HepG2 (cell line): ENCODE data around the gene DLG4. TPM values are rescaled to one million over a fixed set of nuclear protein-coding genes. Genes with fewer than 3 reads are reported as not detected.

ENCODE experiments used
- HDAC2 ChIP-seq: sonication (generic); formaldehyde crosslinking; IDR thresholded peaks from 2 replicates; pipeline ENCODE4 v1.4.0; 2020; ENCODE audit warnings: missing genetic modification reagents
- HNF4G ChIP-seq, 2 experiments: sonication (generic) in 1 of 2; formaldehyde crosslinking in 1 of 2; IDR thresholded peaks; 2 replicates each; pipeline versions ENCODE4 v1.4.0 to v1.6.1; 2011 to 2020; ENCODE audit warnings: borderline replicate concordance in 2 of 2, low read depth in 2 of 2, mild to moderate bottlenecking in 2 of 2, low read length in 1 of 2, missing genetic modification reagents in 1 of 2, moderate library complexity in 1 of 2
- HOXD1 ChIP-seq: sonication (generic); formaldehyde crosslinking; IDR thresholded peaks from 2 replicates; pipeline ENCODE4 v1.5.0; 2020; ENCODE audit warnings: missing genetic modification reagents
- KDM5A ChIP-seq: fragments of 200-600 bp; sonication (generic); IDR thresholded peaks from 2 replicates; pipeline ENCODE4 v1.7.0; 2018; ENCODE audit warnings: antibody characterized with exemption, mild to moderate bottlenecking, low read length, borderline replicate concordance
- MBNL3 ChIP-seq: fragments of 250-450 bp; sonication (Bioruptor Pico); conservative IDR thresholded peaks from 2 replicates; pipeline ENCODE4 v1.8.0; 2022; ENCODE audit warnings: mild to moderate bottlenecking, inconsistent platforms
- RAD21 ChIP-seq: fragments of 450-650 bp; formaldehyde crosslinking; IDR thresholded peaks from 2 replicates; pipeline ENCODE4 v1.5.0; 2020; ENCODE audit warnings: mild to moderate bottlenecking
- RBAK ChIP-seq: sonication (generic); formaldehyde crosslinking; IDR thresholded peaks from 2 replicates; pipeline ENCODE4 v1.5.1; 2020; ENCODE audit warnings: mild to moderate bottlenecking, missing genetic modification reagents
- RELA ChIP-seq: sonication (generic); formaldehyde crosslinking; IDR thresholded peaks from 2 replicates; pipeline ENCODE4 v1.4.0; 2020; ENCODE audit warnings: missing genetic modification reagents
- SIX4 ChIP-seq: sonication (generic); formaldehyde crosslinking; IDR thresholded peaks from 2 replicates; pipeline ENCODE4 v1.4.0; 2020; ENCODE audit warnings: missing genetic modification reagents
- SKI ChIP-seq: fragments of 450-650 bp; IDR thresholded peaks from one replicate; pipeline ENCODE4 v1.6.1; 2018; ENCODE audit warnings: mild to moderate bottlenecking; ENCODE audit not compliant: partially characterized antibody
- SOX13 ChIP-seq, 3 experiments: fragments of 450-650 bp in 1 of 3; sonication (generic) in 1 of 3; formaldehyde crosslinking in 1 of 3; IDR thresholded peaks in 2 of 3; conservative IDR thresholded peaks in 1 of 3; 2 replicates each; pipeline versions ENCODE4 v1.5.0 to v1.6.1; 2016 to 2020; ENCODE audit warnings: antibody characterized with exemption in 1 of 3, mild to moderate bottlenecking in 1 of 3, missing compliant biosample characterization in 1 of 3, missing genetic modification reagents in 1 of 3, moderate library complexity in 1 of 3
- TBP ChIP-seq: sonication (generic); formaldehyde crosslinking; IDR thresholded peaks from 2 replicates; pipeline ENCODE4 v1.5.0; 2020; ENCODE audit warnings: missing genetic modification reagents
- TBX3 ChIP-seq: fragments of 450-650 bp; IDR thresholded peaks from 2 replicates; pipeline ENCODE4 v1.6.1; 2017; ENCODE audit warnings: antibody characterized with exemption, mild to moderate bottlenecking, inconsistent platforms, borderline replicate concordance
- TOE1 ChIP-seq: sonication (generic); formaldehyde crosslinking; IDR thresholded peaks from 2 replicates; pipeline ENCODE4 v1.4.0; 2020; ENCODE audit warnings: mild to moderate bottlenecking, missing genetic modification reagents
- ZNF570 ChIP-seq: sonication (generic); formaldehyde crosslinking; IDR thresholded peaks from 2 replicates; pipeline ENCODE4 v1.4.0; 2020; ENCODE audit warnings: mild to moderate bottlenecking, missing genetic modification reagents, borderline replicate concordance
- ZNF577 ChIP-seq: sonication (generic); formaldehyde crosslinking; IDR thresholded peaks from 2 replicates; pipeline ENCODE4 v1.4.0; 2020; ENCODE audit warnings: mild to moderate bottlenecking, low read depth, missing genetic modification reagents, borderline replicate concordance
- ZNF674 ChIP-seq: sonication (generic); formaldehyde crosslinking; IDR thresholded peaks from 2 replicates; pipeline ENCODE4 v1.5.0; 2020; ENCODE audit warnings: low read depth, mild to moderate bottlenecking, missing genetic modification reagents
- ZNF772 ChIP-seq: sonication (generic); formaldehyde crosslinking; IDR thresholded peaks from 2 replicates; pipeline ENCODE4 v1.5.0; 2020; ENCODE audit warnings: mild to moderate bottlenecking, missing genetic modification reagents
- polyA plus RNA-seq, 8 experiments: library from polyadenylated mRNA; depleted of rRNA in 3 of 8; stranded (reverse) in 7 of 8; unstranded in 1 of 8; fragments of >200 nt; fragmentation: Illumina TruSeq in 4 of 8; extraction: Trizol in 4 of 8; gene quantifications; 2 replicates each; pipeline versions ENCODE4 v1.2.1 to v1.2.3, GENCODE V29; 2011 to 2016; ENCODE audit warnings: low read depth in 4 of 8, missing spikeins in 1 of 8, mixed read lengths in 1 of 8; ENCODE audit not compliant: insufficient read depth in 1 of 8
- total RNA-seq, 5 experiments: library from RNA; depleted of rRNA; stranded (reverse); fragments of >200 nt; fragmentation: Illumina TruSeq; extraction: Trizol; gene quantifications; 2 replicates each; pipeline ENCODE4 v1.2.3, GENCODE V29; 2016; ENCODE audit warnings: low read depth in 1 of 5
- TF ChIP-seq, protein P1 (sequence below): sonication (generic); formaldehyde crosslinking; IDR thresholded peaks from 2 replicates; pipeline ENCODE4 v1.5.0; 2020; ENCODE audit warnings: mild to moderate bottlenecking, missing genetic modification reagents, moderate library complexity
- TF ChIP-seq, protein P2 (sequence below): IDR thresholded peaks from 2 replicates; pipeline ENCODE4 v1.6.1; 2016; ENCODE audit warnings: missing compliant biosample characterization, missing genetic modification reagents, borderline replicate concordance
- TF ChIP-seq, protein P3 (sequence below): sonication (generic); formaldehyde crosslinking; conservative IDR thresholded peaks from 2 replicates; pipeline ENCODE4 v1.5.0; 2020; ENCODE audit warnings: missing genetic modification reagents
- TF ChIP-seq, protein P4 (sequence below): sonication (generic); formaldehyde crosslinking; IDR thresholded peaks from 2 replicates; pipeline ENCODE4 v1.4.0; 2020; ENCODE audit warnings: mild to moderate bottlenecking, missing genetic modification reagents
- TF ChIP-seq, protein P5 (sequence below): IDR thresholded peaks from 2 replicates; pipeline ENCODE4 v1.6.1; 2016; ENCODE audit warnings: missing compliant biosample characterization, missing genetic modification reagents, borderline replicate concordance

Gene DLG4
- total and polyA plus RNA-seq, 2 of the 13 experiments (the other 11 are each of a cell fraction or from before 2014, with no cell fraction given): 0.71 to 4.3 TPM

DNA sequence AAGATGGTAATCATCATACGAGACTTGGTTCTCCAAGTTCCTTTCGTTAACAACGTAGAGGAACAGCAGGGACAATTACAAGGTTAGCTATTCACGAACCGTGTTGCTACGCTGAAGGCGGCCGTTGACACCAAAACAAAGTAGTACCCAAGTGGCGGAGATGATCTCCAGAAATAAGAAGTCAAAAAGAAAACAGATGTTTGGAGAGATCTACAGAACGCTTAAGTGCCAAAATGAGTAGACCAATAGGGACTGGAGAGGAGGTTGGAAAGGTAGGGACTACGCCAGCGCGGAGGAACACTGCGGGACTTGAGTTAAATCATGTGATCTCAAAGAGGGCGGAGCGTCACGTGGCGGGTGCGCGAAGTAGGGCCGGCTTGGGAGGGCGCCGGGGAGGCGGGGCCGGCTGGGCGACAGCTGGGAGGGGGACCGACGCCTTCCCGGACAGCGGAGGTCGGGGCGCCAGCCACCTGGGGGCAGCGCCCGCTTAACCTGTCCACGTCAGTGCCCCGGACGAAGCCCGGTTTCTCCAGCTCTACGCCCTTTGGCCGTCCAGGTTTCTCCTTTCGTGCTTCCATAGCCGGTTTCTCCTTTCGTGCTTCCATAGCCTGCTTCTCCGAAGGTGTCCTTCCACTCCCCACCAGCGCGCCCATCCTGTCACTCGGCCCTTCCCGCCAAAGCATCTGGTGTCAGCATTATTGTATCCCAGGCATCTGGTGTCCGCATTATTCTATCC lies 23.2 kb upstream of the DLG4 start (continued):
- peak; percentile 73 for TF ChIP-seq SKI
- TF ChIP-seq, protein P1, sequence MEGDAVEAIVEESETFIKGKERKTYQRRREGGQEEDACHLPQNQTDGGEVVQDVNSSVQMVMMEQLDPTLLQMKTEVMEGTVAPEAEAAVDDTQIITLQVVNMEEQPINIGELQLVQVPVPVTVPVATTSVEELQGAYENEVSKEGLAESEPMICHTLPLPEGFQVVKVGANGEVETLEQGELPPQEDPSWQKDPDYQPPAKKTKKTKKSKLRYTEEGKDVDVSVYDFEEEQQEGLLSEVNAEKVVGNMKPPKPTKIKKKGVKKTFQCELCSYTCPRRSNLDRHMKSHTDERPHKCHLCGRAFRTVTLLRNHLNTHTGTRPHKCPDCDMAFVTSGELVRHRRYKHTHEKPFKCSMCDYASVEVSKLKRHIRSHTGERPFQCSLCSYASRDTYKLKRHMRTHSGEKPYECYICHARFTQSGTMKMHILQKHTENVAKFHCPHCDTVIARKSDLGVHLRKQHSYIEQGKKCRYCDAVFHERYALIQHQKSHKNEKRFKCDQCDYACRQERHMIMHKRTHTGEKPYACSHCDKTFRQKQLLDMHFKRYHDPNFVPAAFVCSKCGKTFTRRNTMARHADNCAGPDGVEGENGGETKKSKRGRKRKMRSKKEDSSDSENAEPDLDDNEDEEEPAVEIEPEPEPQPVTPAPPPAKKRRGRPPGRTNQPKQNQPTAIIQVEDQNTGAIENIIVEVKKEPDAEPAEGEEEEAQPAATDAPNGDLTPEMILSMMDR: peak; percentile 64
- TF ChIP-seq, protein P2, sequence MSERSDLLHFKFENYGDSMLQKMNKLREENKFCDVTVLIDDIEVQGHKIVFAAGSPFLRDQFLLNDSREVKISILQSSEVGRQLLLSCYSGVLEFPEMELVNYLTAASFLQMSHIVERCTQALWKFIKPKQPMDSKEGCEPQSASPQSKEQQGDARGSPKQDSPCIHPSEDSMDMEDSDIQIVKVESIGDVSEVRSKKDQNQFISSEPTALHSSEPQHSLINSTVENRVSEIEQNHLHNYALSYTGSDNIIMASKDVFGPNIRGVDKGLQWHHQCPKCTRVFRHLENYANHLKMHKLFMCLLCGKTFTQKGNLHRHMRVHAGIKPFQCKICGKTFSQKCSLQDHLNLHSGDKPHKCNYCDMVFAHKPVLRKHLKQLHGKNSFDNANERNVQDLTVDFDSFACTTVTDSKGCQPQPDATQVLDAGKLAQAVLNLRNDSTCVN (CRISPR knock-in tag): peak; percentile 76; the same call in 1 of the 2 replicates
- no peak; the same call in 1 of the 2 replicates for TF ChIP-seq SIX4 (CRISPR knock-in tag)
- TF ChIP-seq, protein P3, sequence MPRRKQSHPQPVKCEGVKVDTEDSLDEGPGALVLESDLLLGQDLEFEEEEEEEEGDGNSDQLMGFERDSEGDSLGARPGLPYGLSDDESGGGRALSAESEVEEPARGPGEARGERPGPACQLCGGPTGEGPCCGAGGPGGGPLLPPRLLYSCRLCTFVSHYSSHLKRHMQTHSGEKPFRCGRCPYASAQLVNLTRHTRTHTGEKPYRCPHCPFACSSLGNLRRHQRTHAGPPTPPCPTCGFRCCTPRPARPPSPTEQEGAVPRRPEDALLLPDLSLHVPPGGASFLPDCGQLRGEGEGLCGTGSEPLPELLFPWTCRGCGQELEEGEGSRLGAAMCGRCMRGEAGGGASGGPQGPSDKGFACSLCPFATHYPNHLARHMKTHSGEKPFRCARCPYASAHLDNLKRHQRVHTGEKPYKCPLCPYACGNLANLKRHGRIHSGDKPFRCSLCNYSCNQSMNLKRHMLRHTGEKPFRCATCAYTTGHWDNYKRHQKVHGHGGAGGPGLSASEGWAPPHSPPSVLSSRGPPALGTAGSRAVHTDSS (CRISPR knock-in tag): no peak
- peak; percentile 92 for TF ChIP-seq KDM5A
- TF ChIP-seq, protein P4, sequence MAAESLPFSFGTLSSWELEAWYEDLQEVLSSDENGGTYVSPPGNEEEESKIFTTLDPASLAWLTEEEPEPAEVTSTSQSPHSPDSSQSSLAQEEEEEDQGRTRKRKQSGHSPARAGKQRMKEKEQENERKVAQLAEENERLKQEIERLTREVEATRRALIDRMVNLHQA: no peak
- no peak for TF ChIP-seq TBP (CRISPR knock-in tag)
- TF ChIP-seq TBX3: peak; percentile 85; the same call in 1 of the 2 replicates
- no peak; the same call in 1 of the 2 replicates for TF ChIP-seq RBAK (CRISPR knock-in tag)
- TF ChIP-seq ZNF577 (CRISPR knock-in tag): no peak
- TF ChIP-seq SOX13 (IDR thresholded peaks at IDR 0.05): no peak; the same call in 1 of the 2 replicates
- peak in 1 of 2 experiments; percentile 69; a peak in 2 of 4 replicates for TF ChIP-seq SOX13 (CRISPR knock-in tag; conservative IDR thresholded peaks at IDR 0.05 in 1 of 2, IDR thresholded peaks at IDR 0.05 in 1 of 2)
- TF ChIP-seq HNF4G (IDR thresholded peaks at IDR 0.05; ENCODE audit: borderline replicate concordance, low read depth, low read length): no peak
- TF ChIP-seq HNF4G (CRISPR knock-in tag; IDR thresholded peaks at IDR 0.05; ENCODE audit: borderline replicate concordance, low read depth): peak; percentile 38; the same call in 1 of the 2 replicates
- no peak for TF ChIP-seq MBNL3 (CRISPR knock-in tag)
- no peak; the same call in 1 of the 2 replicates for TF ChIP-seq ZNF772 (CRISPR knock-in tag)
- TF ChIP-seq, protein P5, sequence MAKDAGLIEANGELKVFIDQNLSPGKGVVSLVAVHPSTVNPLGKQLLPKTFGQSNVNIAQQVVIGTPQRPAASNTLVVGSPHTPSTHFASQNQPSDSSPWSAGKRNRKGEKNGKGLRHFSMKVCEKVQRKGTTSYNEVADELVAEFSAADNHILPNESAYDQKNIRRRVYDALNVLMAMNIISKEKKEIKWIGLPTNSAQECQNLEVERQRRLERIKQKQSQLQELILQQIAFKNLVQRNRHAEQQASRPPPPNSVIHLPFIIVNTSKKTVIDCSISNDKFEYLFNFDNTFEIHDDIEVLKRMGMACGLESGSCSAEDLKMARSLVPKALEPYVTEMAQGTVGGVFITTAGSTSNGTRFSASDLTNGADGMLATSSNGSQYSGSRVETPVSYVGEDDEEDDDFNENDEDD (CRISPR knock-in tag): peak; percentile 58; the same call in 1 of the 2 replicates
- TF ChIP-seq RAD21 (CRISPR knock-in tag): peak; percentile 80
- TF ChIP-seq HDAC2: peak; percentile 71
- TF ChIP-seq HOXD1: 0 out of 2 replicates have a peak, but pooled peaks have one; percentile 30
- TF ChIP-seq RELA: no peak
- TF ChIP-seq ZNF674 (CRISPR knock-in tag): no peak
- TF ChIP-seq ZNF570 (CRISPR knock-in tag): no peak
- TF ChIP-seq TOE1 (CRISPR knock-in tag): no peak
